ENCODE data around the gene DYNC2LI1. TPM values are rescaled to one million over a fixed set of nuclear protein-coding genes. Genes with fewer than 3 reads are reported as not detected.

Gene DYNC2LI1
- total RNA-seq, 1 experiment from 2014 or later, result 17.7 TPM

DNA sequence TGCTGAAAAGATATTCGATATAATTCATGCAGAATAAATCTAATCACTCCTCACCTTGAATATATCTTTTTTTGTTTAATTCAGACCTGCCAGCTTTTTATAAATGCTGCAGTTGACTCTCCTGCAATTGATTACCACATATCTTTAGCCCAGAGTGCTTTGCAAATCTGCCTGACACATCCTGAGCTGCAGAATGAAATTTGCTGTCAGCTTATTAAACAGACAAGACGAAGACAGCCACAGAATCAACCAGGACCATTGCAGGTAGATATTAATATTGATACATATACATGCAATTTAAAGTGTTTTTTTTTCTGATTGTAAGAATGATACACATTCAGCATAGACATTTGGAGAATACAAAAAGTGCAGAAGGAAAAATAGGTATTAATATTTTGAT lies 35.6 kb upstream of the DYNC2LI1 start:
- no peak overlapping the region for H3K9ac ChIP-seq (ENCODE audit: low read length)
- intact Hi-C loops (cut with micrococcal nuclease), result no loop called here

DNA sequence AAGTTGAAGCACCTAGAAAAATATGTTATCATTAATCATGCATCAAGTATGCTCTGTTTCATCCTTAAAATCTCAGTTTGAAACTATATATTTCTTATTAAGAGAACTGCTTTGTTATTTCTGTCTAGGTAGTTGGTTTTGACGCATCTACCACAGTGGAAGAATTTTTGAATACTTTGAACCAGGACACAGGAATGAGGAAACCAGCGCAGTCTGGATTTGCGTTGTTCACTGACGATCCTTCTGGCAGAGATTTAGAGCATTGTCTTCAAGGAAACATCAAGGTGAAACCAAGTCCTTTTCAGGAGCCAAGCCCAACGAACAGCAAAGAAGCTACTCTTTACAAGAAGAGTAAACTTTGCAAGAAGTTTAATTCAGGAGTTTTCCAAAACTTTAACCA lies 30.1 kb upstream of the DYNC2LI1 start:
- Histone ChIP-seq H3K27ac (ENCODE audit: low read length) (no peak overlapping the region), H3K4me2 (ENCODE audit: low read length) (no peak overlapping the region), H3K4me1 (ENCODE audit: insufficient read depth, low read length) (no peaks in the 10 kb centered on the region), H2AFZ (ENCODE audit: low read length) (no peak overlapping the region), H4K20me1 (ENCODE audit: low read length) (no peaks in the 10 kb centered on the region), H3K27me3 (ENCODE audit: low read length) (no peaks in the 10 kb centered on the region), H3K79me2 (ENCODE audit: low read length) (no peaks in the 10 kb centered on the region), H3K9me2 (replicated peaks; ENCODE audit: low read length) (no peaks in the 10 kb centered on the region), H3K9me3 (ENCODE audit: low read length) (no peaks in the 10 kb centered on the region), H3K9ac (ENCODE audit: low read length) (no peak overlapping the region), H3K4me3 (ENCODE audit: low read length) (no peak overlapping the region), H3K36me3 (ENCODE audit: low read depth, low read length) (no peaks in the 10 kb centered on the region), H3F3A (ENCODE audit: low read length, unreplicated experiment) (no peaks in the 10 kb centered on the region)
- intact Hi-C loops (cut with micrococcal nuclease), result no loop called here
- TF ChIP-seq EZH2 (IDR thresholded peaks at IDR 0.05; ENCODE audit: low read length, unreplicated experiment) (no peak), EZH2phosphoT487 (IDR thresholded peaks at IDR 0.05; ENCODE audit: borderline replicate concordance, low read length) (no peak)
- TF ChIP-seq, protein P1, sequence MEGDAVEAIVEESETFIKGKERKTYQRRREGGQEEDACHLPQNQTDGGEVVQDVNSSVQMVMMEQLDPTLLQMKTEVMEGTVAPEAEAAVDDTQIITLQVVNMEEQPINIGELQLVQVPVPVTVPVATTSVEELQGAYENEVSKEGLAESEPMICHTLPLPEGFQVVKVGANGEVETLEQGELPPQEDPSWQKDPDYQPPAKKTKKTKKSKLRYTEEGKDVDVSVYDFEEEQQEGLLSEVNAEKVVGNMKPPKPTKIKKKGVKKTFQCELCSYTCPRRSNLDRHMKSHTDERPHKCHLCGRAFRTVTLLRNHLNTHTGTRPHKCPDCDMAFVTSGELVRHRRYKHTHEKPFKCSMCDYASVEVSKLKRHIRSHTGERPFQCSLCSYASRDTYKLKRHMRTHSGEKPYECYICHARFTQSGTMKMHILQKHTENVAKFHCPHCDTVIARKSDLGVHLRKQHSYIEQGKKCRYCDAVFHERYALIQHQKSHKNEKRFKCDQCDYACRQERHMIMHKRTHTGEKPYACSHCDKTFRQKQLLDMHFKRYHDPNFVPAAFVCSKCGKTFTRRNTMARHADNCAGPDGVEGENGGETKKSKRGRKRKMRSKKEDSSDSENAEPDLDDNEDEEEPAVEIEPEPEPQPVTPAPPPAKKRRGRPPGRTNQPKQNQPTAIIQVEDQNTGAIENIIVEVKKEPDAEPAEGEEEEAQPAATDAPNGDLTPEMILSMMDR (conservative IDR thresholded peaks at IDR 0.05; ENCODE audit: low read depth, low read length), result no peak
- ChIA-PET CTCF (interaction anchor here (0.5 kb wide), 1 partner anchor 524 kb away, joined by 3 read pairs; no protein-coding TSS in a partner anchor), POLR2A (ENCODE audit: unreplicated experiment) (no interaction called here)
- BruUV-seq (replicated peaks), result no TSS peak
- DNase-seq (no peak), ATAC-seq (no peak)

More for the DNA sequence above, 35.6 kb upstream of the DYNC2LI1 start:
- Histone ChIP-seq H3K79me2 (ENCODE audit: low read length) (no peaks in the 10 kb centered on the region), H3F3A (ENCODE audit: low read length, unreplicated experiment) (no peaks in the 10 kb centered on the region), H3K4me3 (ENCODE audit: low read length) (no peak overlapping the region), H4K20me1 (ENCODE audit: low read length) (no peaks in the 10 kb centered on the region), H3K9me2 (replicated peaks; ENCODE audit: low read length) (no peaks in the 10 kb centered on the region), H3K36me3 (ENCODE audit: low read depth, low read length) (no peaks in the 10 kb centered on the region), H3K9me3 (ENCODE audit: low read length) (no peaks in the 10 kb centered on the region), H3K27ac (ENCODE audit: low read length) (no peak overlapping the region), H2AFZ (ENCODE audit: low read length) (no peak overlapping the region), H3K27me3 (ENCODE audit: low read length) (no peaks in the 10 kb centered on the region), H3K4me1 (ENCODE audit: insufficient read depth, low read length) (no peaks in the 10 kb centered on the region), H3K4me2 (ENCODE audit: low read length) (no peak overlapping the region)
- BruUV-seq (replicated peaks), result no TSS peak
- ATAC-seq, result no peak
- ChIA-PET POLR2A (ENCODE audit: unreplicated experiment) (no interaction called here), CTCF (no interaction called here)
- no peak for DNase-seq
- TF ChIP-seq EZH2 (IDR thresholded peaks at IDR 0.05; ENCODE audit: low read length, unreplicated experiment) (no peak), EZH2phosphoT487 (IDR thresholded peaks at IDR 0.05; ENCODE audit: borderline replicate concordance, low read length) (no peak)
- TF ChIP-seq, protein P1 (conservative IDR thresholded peaks at IDR 0.05; ENCODE audit: low read depth, low read length), result no peak

DNA sequence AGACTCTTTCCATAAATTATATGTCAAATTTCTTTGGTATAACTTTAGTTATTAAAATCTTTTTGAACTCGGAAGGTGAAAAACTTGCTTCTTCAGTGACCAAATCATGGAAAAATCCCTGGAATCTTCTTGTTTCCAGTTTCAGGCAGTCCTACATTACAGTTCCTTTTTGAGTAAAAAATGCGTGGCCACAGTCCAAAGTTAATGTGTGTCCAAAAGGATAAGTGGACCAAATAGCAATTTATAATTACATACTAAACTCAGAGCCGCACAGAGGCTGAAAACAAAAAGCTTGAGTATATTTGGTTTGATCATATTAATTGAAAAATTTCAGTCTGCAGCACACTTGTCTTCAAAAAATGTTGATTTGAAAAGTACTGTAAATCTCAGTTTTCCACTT lies 28.4 kb upstream of the DYNC2LI1 start:
- Histone ChIP-seq H3F3A (ENCODE audit: low read length, unreplicated experiment) (no peaks in the 10 kb centered on the region), H3K4me2 (ENCODE audit: low read length) (no peak overlapping the region), H3K27ac (ENCODE audit: low read length) (no peak overlapping the region), H3K36me3 (ENCODE audit: low read depth, low read length) (no peaks in the 10 kb centered on the region), H3K4me1 (ENCODE audit: insufficient read depth, low read length) (no peaks in the 10 kb centered on the region), H3K9ac (ENCODE audit: low read length) (no peak overlapping the region), H2AFZ (ENCODE audit: low read length) (no peak overlapping the region), H3K4me3 (ENCODE audit: low read length) (no peak overlapping the region), H3K9me2 (replicated peaks; ENCODE audit: low read length) (no peaks in the 10 kb centered on the region), H3K27me3 (ENCODE audit: low read length) (no peaks in the 10 kb centered on the region), H3K9me3 (ENCODE audit: low read length) (no peaks in the 10 kb centered on the region), H3K79me2 (ENCODE audit: low read length) (no peaks in the 10 kb centered on the region), H4K20me1 (ENCODE audit: low read length) (no peaks in the 10 kb centered on the region)
- DNase-seq, result no peak
- TF ChIP-seq EZH2 (IDR thresholded peaks at IDR 0.05; ENCODE audit: low read length, unreplicated experiment), result no peak
- no peak for TF ChIP-seq EZH2phosphoT487 (IDR thresholded peaks at IDR 0.05; ENCODE audit: borderline replicate concordance, low read length)
- TF ChIP-seq, protein P1 (conservative IDR thresholded peaks at IDR 0.05; ENCODE audit: low read depth, low read length), result no peak
- ChIA-PET CTCF (no interaction called here), POLR2A (ENCODE audit: unreplicated experiment) (interaction anchor here (0.7 kb wide), 1 partner anchor 75 kb away, joined by 3 read pairs; no protein-coding TSS in a partner anchor)
- BruUV-seq (replicated peaks), result no TSS peak
- ATAC-seq, result no peak
- intact Hi-C loops (cut with micrococcal nuclease), result no loop called here

Data from PC-3 (cell line).